Vagina (tissue), 2 donors: ENCODE results near the gene GRIK3.

Experiments used
- CTCF ChIP-seq, 3 experiments: fragments of 450-650 bp in 2 of 3; fragments of 200-600 bp in 1 of 3; sonication (generic) in 1 of 3; IDR thresholded peaks; one replicate each; pipeline ENCODE4 v1.5.1; 2017 to 2019; ENCODE audit warnings: antibody characterized with exemption in 3 of 3, mild to moderate bottlenecking in 2 of 3, moderate library complexity in 2 of 3
- POLR2A ChIP-seq, 2 donors: fragments of 450-650 bp; IDR thresholded peaks; one replicate each; pipeline ENCODE4 v1.6.1; 2017; ENCODE audit warnings: antibody characterized with exemption in 2 of 2, mild to moderate bottlenecking in 2 of 2, moderate library complexity in 2 of 2
- POLR2AphosphoS5 ChIP-seq, 2 donors: sonication (generic); formaldehyde crosslinking; IDR thresholded peaks; one replicate each; pipeline ENCODE4 v1.9.0; 2017; ENCODE audit warnings: antibody characterized with exemption in 2 of 2, mild to moderate bottlenecking in 2 of 2, low read depth in 1 of 2; ENCODE audit not compliant: insufficient read depth in 1 of 2

DNA sequence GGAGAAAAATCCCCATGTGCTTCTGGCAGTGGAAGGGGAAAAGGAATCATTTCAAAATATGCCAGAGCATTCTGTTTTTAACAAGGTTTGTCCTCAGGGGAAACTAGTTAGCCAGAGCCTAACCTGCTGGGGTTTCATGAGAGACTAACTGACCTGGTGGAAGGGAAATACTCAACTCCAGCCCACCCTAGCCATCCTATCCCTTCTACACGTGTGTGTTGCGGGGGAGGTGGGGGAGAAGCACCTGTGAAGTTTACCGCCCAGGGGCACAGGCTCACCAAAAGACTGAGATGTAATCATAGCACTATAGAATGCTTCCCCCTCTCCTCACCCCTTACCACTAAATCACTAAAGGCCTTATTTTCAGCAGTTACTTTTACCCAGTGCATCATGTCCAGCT is 139.5 kb downstream of the GRIK3 start:
- TF ChIP-seq CTCF (IDR thresholded peaks at IDR 0.05): no peak
- TF ChIP-seq POLR2AphosphoS5 (IDR thresholded peaks at IDR 0.05; ENCODE audit: insufficient read depth in 1 of 2, low read depth in 1 of 2): no peak
- no peak for TF ChIP-seq POLR2A (IDR thresholded peaks at IDR 0.05)
